ENCODE results near the gene C2CD4D. TPM values are rescaled to one million over a fixed set of nuclear protein-coding genes. Genes with fewer than 3 reads are reported as not detected.
"Not testable (repeated sequence)": the region's sequence is repeated elsewhere in the genome, so short reads cannot be mapped to it uniquely, and the experiment has no call there.

C2CD4D gene
- 0.38 to 0.65 TPM (median 0.53 TPM) in 3 replicates for total RNA-seq

- no peaks in the 10 kb centered on the region for H3K9me3 Mint-ChIP-seq
- peak; percentile 37 to 63 for DNase-seq (ENCODE audit: low spot score in 2 of 2, unreplicated experiment in 2 of 2)
- peak within 1 kb of the TSS; percentile 88 for H3K27ac Mint-ChIP-seq
- H3K4me1 Mint-ChIP-seq: peaks cover 32% of the 10 kb centered on the region
- H3K4me3 Mint-ChIP-seq: peak within 1 kb of the TSS; percentile 74
- H3K36me3 Mint-ChIP-seq: no peaks in the 10 kb centered on the region
- peaks cover 56% of the 10 kb centered on the region for H3K27me3 Mint-ChIP-seq (ENCODE audit: low read depth)
- TF ChIP-seq CTCF (IDR thresholded peaks at IDR 0.05; ENCODE audit: unreplicated experiment): no peak
Measured at GRCh38 chr1:151839457-151840403, at the start of gene C2CD4D. Gene C2CD4D, minus strand, starts transcription at chr1:151839820. Its CDS starts 831 bp downstream, at chr1:151838989.

GRCh38 chr1:151888972-151889570 lies 49.5 kb upstream of the C2CD4D start:
- Mint-ChIP-seq H3K27ac (no peak overlapping the region), H3K36me3 (peaks cover 34% of the 10 kb centered on the region), H3K9me3 (no peaks in the 10 kb centered on the region), H3K4me3 (no peak overlapping the region), H3K4me1 (no peaks in the 10 kb centered on the region), H3K27me3 (ENCODE audit: low read depth) (no peaks in the 10 kb centered on the region)
- TF ChIP-seq CTCF (IDR thresholded peaks at IDR 0.05; ENCODE audit: unreplicated experiment): peak; percentile 53
- DNase-seq (ENCODE audit: low spot score in 2 of 2, unreplicated experiment in 2 of 2): no peak

- H3K9me3 Mint-ChIP-seq: no peaks in the 10 kb centered on the region
- no peak for DNase-seq (ENCODE audit: low spot score in 2 of 2, unreplicated experiment in 2 of 2)
Measured at GRCh38 chr1:151887028-151887427, 47.4 kb upstream of the C2CD4D start.

GRCh38 chr1:151885479-151885878 lies 45.9 kb upstream of the C2CD4D start:
- no peaks in the 10 kb centered on the region for H3K27me3 Mint-ChIP-seq (ENCODE audit: low read depth)
- no peak overlapping the region for H3K4me3 Mint-ChIP-seq
- peaks cover 24% of the 10 kb centered on the region for H3K36me3 Mint-ChIP-seq
- DNase-seq (ENCODE audit: low spot score in 2 of 2, unreplicated experiment in 2 of 2): no peak
- H3K27ac Mint-ChIP-seq: no peak overlapping the region
- no peak for TF ChIP-seq CTCF (IDR thresholded peaks at IDR 0.05; ENCODE audit: unreplicated experiment)
- no peaks in the 10 kb centered on the region for H3K9me3 Mint-ChIP-seq
- H3K4me1 Mint-ChIP-seq: no peaks in the 10 kb centered on the region

More at GRCh38 chr1:151887028-151887427, 47.4 kb upstream of the C2CD4D start:
- Mint-ChIP-seq H3K27me3 (ENCODE audit: low read depth) (no peaks in the 10 kb centered on the region), H3K4me1 (no peaks in the 10 kb centered on the region), H3K36me3 (peaks cover 31% of the 10 kb centered on the region), H3K4me3 (no peak overlapping the region), H3K27ac (no peak overlapping the region)
- TF ChIP-seq CTCF (IDR thresholded peaks at IDR 0.05; ENCODE audit: unreplicated experiment): no peak

DNA sequence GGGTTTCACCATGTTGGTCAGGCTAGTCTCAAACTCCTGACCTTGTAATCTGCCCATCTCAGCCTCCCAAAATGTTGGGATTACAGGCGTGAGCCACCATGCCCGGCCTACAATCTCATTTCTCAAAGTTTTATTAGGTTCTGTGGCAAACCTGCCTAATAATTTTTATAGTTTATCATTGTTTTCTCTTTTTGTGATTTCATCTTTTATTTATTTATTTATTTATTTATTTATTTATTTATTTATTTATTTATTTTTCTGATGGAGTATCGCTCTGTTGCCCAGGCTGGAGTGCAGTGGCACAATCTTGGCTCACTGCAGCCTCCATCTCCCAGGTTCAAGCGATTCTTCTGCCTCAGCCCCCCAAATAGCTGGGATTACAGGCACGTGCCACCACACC lies 45.3 kb upstream of the C2CD4D start:
- not testable (repeated sequence) for H3K4me1 Mint-ChIP-seq; H3K9me3 Mint-ChIP-seq; H3K27ac Mint-ChIP-seq; H3K4me3 Mint-ChIP-seq; H3K27me3 Mint-ChIP-seq (ENCODE audit: low read depth); DNase-seq (ENCODE audit: low spot score in 2 of 2, unreplicated experiment in 2 of 2)
- H3K36me3 Mint-ChIP-seq: peaks cover 24% of the 10 kb centered on the region

- H3K4me3 Mint-ChIP-seq; DNase-seq (ENCODE audit: low spot score in 2 of 2, unreplicated experiment in 2 of 2); H3K27ac Mint-ChIP-seq; H3K27me3 Mint-ChIP-seq (ENCODE audit: low read depth); H3K4me1 Mint-ChIP-seq; H3K9me3 Mint-ChIP-seq: not testable (repeated sequence)
- H3K36me3 Mint-ChIP-seq: peaks cover 24% of the 10 kb centered on the region
Measured at GRCh38 chr1:151884445-151884844, 44.8 kb upstream of the C2CD4D start.

GRCh38 chr1:151883898-151884297 lies 44.3 kb upstream of the C2CD4D start:
- not testable (repeated sequence) for DNase-seq (ENCODE audit: low spot score in 2 of 2, unreplicated experiment in 2 of 2); H3K9me3 Mint-ChIP-seq; H3K4me3 Mint-ChIP-seq; H3K4me1 Mint-ChIP-seq; H3K27me3 Mint-ChIP-seq (ENCODE audit: low read depth); H3K27ac Mint-ChIP-seq
- H3K36me3 Mint-ChIP-seq: peaks cover 21% of the 10 kb centered on the region

GRCh38 chr1:151882918-151883317 lies 43.3 kb upstream of the C2CD4D start:
- peaks cover 20% of the 10 kb centered on the region for H3K36me3 Mint-ChIP-seq
- H3K27ac Mint-ChIP-seq; H3K9me3 Mint-ChIP-seq; H3K27me3 Mint-ChIP-seq (ENCODE audit: low read depth); DNase-seq (ENCODE audit: low spot score in 2 of 2, unreplicated experiment in 2 of 2); H3K4me3 Mint-ChIP-seq; H3K4me1 Mint-ChIP-seq: not testable (repeated sequence)

Measured in mesothelial cell of epicardium (in vitro differentiated cells).